ENCODE data around the gene ALG3.

Gene ALG3

DNA sequence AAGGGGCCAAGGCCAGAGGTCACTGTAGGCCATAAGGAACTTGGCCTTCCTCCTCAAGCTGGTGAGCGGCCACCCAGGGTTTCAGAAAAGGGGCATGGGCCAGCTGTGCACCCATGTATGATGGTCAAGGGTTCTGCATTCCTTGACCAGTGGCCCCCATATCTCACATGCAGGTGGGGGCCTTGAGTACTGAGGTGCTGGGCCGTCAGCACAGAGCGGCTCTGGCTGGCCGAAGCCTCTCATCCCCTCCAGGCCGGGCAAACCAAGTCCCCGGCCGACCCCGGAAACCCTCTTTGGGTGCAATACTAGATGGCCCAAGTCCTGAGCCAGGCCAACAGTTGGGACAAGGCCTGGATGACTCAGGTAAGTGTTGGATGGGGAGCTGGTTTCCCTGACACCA is 9.5 kb downstream of the ALG3 start:
- Histone ChIP-seq H3K27ac (ENCODE audit: low read length) (no peak overlapping the region), H3K4me3 (ENCODE audit: low read length) (no peak overlapping the region), H3K36me3 (ENCODE audit: insufficient read depth, low read depth, low read length) (peaks cover 23% of the 10 kb centered on the region), H3K9ac (ENCODE audit: low read depth, low read length) (no peak overlapping the region), H3K27me3 (ENCODE audit: insufficient read depth, low read length) (peaks cover 17% of the 10 kb centered on the region), H3K9me3 (ENCODE audit: insufficient read depth, low read depth, low read length) (no peaks in the 10 kb centered on the region), H3K4me1 (ENCODE audit: insufficient read depth, low read length) (no peaks in the 10 kb centered on the region)

DNA sequence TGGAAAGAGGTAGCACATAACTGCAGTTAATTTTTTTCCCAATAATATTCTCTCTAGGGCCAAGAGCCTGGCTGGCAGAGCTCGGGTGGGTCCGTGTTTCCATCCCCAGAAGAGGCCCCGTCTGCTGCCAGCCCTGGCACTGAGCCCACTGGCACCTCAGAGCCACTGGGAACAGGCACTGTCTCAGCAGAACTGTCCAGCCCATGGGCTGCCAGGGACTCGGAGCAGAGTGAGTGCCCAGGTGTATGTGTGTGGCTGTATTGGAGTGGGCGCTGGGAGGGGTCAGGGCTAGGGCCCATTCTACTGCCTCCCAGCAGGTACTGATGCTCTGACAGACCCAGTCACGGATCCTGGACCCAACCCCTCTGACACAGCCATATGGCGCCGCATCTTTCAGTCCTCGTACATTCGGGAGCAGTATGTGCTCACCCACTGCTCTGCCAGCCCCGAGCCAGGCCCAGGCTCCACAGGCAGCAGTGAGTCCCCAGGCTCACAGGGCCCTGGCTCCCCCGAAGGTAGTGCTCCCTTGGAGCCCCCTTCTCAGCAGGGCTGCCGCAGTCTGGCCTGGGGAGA is 10.4 kb downstream of the ALG3 start:
- no peaks in the 10 kb centered on the region for H3K4me1 ChIP-seq (ENCODE audit: insufficient read depth, low read length)

GRCh38 chr3:184237807-184238206 is 11.0 kb downstream of the ALG3 start:
- H3K36me3 ChIP-seq (ENCODE audit: insufficient read depth, low read depth, low read length), result peaks cover 9% of the 10 kb centered on the region
- H3K27ac ChIP-seq (ENCODE audit: low read length), result no peak overlapping the region
- no peak overlapping the region for H3K9ac ChIP-seq (ENCODE audit: low read depth, low read length)
- H3K9me3 ChIP-seq (ENCODE audit: insufficient read depth, low read depth, low read length), result no peaks in the 10 kb centered on the region
- no peak overlapping the region for H3K4me3 ChIP-seq (ENCODE audit: low read length)
- H3K4me1 ChIP-seq (ENCODE audit: insufficient read depth, low read length), result no peaks in the 10 kb centered on the region
- H3K27me3 ChIP-seq (ENCODE audit: insufficient read depth, low read length), result peaks cover 31% of the 10 kb centered on the region

More for the DNA sequence above, 10.4 kb downstream of the ALG3 start:
- Histone ChIP-seq H3K4me3 (ENCODE audit: low read length) (no peak overlapping the region), H3K36me3 (ENCODE audit: insufficient read depth, low read depth, low read length) (peaks cover 14% of the 10 kb centered on the region), H3K27me3 (ENCODE audit: insufficient read depth, low read length) (peaks cover 26% of the 10 kb centered on the region), H3K9me3 (ENCODE audit: insufficient read depth, low read depth, low read length) (no peaks in the 10 kb centered on the region), H3K9ac (ENCODE audit: low read depth, low read length) (no peak overlapping the region), H3K27ac (ENCODE audit: low read length) (no peak overlapping the region)

DNA sequence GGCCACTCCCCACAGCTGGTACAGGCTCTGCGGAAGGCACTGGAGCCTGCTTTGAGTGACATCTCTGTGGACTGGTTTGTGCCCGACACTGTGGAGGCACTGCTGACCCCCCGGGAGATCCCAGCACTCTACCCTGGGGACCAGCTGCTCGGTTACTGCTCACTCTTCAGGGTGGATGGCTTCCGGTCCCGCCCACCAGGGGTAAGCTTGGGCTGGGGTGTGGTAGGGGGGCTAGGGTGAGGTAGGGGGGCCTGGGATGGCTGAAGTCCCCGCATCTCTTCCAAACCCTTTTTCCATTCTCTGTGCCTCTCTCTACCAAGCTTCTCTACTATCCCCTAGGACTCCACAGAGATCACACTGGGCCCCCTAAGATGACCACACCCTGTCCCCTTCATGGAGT is 11.6 kb downstream of the ALG3 start:
- no peaks in the 10 kb centered on the region for H3K4me1 ChIP-seq (ENCODE audit: insufficient read depth, low read length)
- no peak overlapping the region for H3K27ac ChIP-seq (ENCODE audit: low read length)
- H3K4me3 ChIP-seq (ENCODE audit: low read length), result no peak overlapping the region
- peaks cover 3% of the 10 kb centered on the region; the same call in 1 of the 2 replicates for H3K36me3 ChIP-seq (ENCODE audit: insufficient read depth, low read depth, low read length)
- no peak overlapping the region for H3K9ac ChIP-seq (ENCODE audit: low read depth, low read length)
- H3K27me3 ChIP-seq (ENCODE audit: insufficient read depth, low read length), result peaks cover 37% of the 10 kb centered on the region
- no peaks in the 10 kb centered on the region for H3K9me3 ChIP-seq (ENCODE audit: insufficient read depth, low read depth, low read length)

DNA sequence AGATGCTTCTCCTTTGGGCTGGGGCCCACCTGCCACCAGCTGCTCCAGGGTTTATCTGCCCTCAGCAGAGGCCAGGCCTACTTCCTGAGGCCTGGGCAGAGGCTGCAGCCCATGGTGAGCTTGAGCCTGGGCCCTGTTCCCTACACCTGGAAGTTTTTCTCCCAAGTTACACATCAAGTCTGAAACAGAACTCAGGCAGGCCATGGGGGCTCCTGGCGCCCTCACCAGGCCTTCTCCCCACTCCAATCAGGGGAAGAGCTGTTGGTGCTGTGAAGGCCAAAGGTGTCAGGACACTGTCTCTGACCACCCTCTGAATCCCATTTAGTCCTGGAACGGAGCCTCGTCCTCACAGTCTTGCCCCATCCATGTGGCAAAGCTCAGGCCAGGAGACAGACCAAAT is 12.1 kb downstream of the ALG3 start:
- Histone ChIP-seq H3K27me3 (ENCODE audit: insufficient read depth, low read length) (peaks cover 43% of the 10 kb centered on the region), H3K4me3 (ENCODE audit: low read length) (no peak overlapping the region), H3K9me3 (ENCODE audit: insufficient read depth, low read depth, low read length) (no peaks in the 10 kb centered on the region), H3K36me3 (ENCODE audit: insufficient read depth, low read depth, low read length) (no peaks in the 10 kb centered on the region), H3K4me1 (ENCODE audit: insufficient read depth, low read length) (no peaks in the 10 kb centered on the region), H3K9ac (ENCODE audit: low read depth, low read length) (no peak overlapping the region), H3K27ac (ENCODE audit: low read length) (no peak overlapping the region)

DNA sequence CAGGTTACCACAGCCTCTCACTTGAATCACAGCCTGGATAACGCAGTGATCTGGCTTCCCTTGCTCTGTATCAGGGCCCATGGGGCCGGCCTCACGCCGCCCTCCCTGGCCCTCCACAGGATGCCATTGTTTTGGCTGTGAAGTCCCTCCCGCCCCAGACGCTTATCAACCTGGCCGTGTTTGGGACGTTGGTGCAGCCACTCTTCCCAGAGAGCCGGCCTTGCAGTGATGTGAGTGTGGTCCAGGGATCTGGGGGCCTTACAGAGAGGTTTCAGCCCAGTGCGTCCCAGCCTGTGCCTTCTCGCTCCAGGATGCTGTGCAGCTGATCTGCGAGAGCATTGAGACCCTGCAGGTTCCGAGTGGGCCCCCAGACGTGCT is 12.7 kb downstream of the ALG3 start:
- Histone ChIP-seq H3K9ac (ENCODE audit: low read depth, low read length) (no peak overlapping the region), H3K27me3 (ENCODE audit: insufficient read depth, low read length) (peaks cover 49% of the 10 kb centered on the region), H3K27ac (ENCODE audit: low read length) (no peak overlapping the region), H3K9me3 (ENCODE audit: insufficient read depth, low read depth, low read length) (no peaks in the 10 kb centered on the region), H3K36me3 (ENCODE audit: insufficient read depth, low read depth, low read length) (no peaks in the 10 kb centered on the region), H3K4me1 (ENCODE audit: insufficient read depth, low read length) (no peaks in the 10 kb centered on the region), H3K4me3 (ENCODE audit: low read length) (no peak overlapping the region)

GRCh38 chr3:184235381-184236032 is 13.3 kb downstream of the ALG3 start:
- peaks cover 53% of the 10 kb centered on the region for H3K27me3 ChIP-seq (ENCODE audit: insufficient read depth, low read length)
- no peaks in the 10 kb centered on the region for H3K36me3 ChIP-seq (ENCODE audit: insufficient read depth, low read depth, low read length)
- H3K9me3 ChIP-seq (ENCODE audit: insufficient read depth, low read depth, low read length), result no peaks in the 10 kb centered on the region
- H3K4me3 ChIP-seq (ENCODE audit: low read length), result no peak overlapping the region
- no peak overlapping the region for H3K9ac ChIP-seq (ENCODE audit: low read depth, low read length)
- H3K27ac ChIP-seq (ENCODE audit: low read length), result no peak overlapping the region
- H3K4me1 ChIP-seq (ENCODE audit: insufficient read depth, low read length), result no peaks in the 10 kb centered on the region

GRCh38 chr3:184234671-184235380 is 13.9 kb downstream of the ALG3 start:
- Histone ChIP-seq H3K9ac (ENCODE audit: low read depth, low read length) (no peak overlapping the region), H3K27me3 (ENCODE audit: insufficient read depth, low read length) (peaks cover 54% of the 10 kb centered on the region), H3K36me3 (ENCODE audit: insufficient read depth, low read depth, low read length) (no peaks in the 10 kb centered on the region), H3K4me1 (ENCODE audit: insufficient read depth, low read length) (no peaks in the 10 kb centered on the region), H3K27ac (ENCODE audit: low read length) (no peak overlapping the region), H3K9me3 (ENCODE audit: insufficient read depth, low read depth, low read length) (no peaks in the 10 kb centered on the region), H3K4me3 (ENCODE audit: low read length) (no peak overlapping the region)

GRCh38 chr3:184234224-184234623 is 14.5 kb downstream of the ALG3 start:
- Histone ChIP-seq H3K27me3 (ENCODE audit: insufficient read depth, low read length) (peaks cover 60% of the 10 kb centered on the region), H3K36me3 (ENCODE audit: insufficient read depth, low read depth, low read length) (no peaks in the 10 kb centered on the region), H3K9me3 (ENCODE audit: insufficient read depth, low read depth, low read length) (no peaks in the 10 kb centered on the region), H3K27ac (ENCODE audit: low read length) (no peak overlapping the region), H3K4me1 (ENCODE audit: insufficient read depth, low read length) (no peaks in the 10 kb centered on the region), H3K9ac (ENCODE audit: low read depth, low read length) (no peak overlapping the region), H3K4me3 (ENCODE audit: low read length) (no peak overlapping the region)

GRCh38 chr3:184233127-184233843 is 15.5 kb downstream of the ALG3 start:
- Histone ChIP-seq H3K27ac (ENCODE audit: low read length) (no peak overlapping the region), H3K4me1 (ENCODE audit: insufficient read depth, low read length) (no peaks in the 10 kb centered on the region), H3K4me3 (ENCODE audit: low read length) (no peak overlapping the region), H3K27me3 (ENCODE audit: insufficient read depth, low read length) (peaks cover 69% of the 10 kb centered on the region), H3K9me3 (ENCODE audit: insufficient read depth, low read depth, low read length) (no peaks in the 10 kb centered on the region), H3K9ac (ENCODE audit: low read depth, low read length) (no peak overlapping the region), H3K36me3 (ENCODE audit: insufficient read depth, low read depth, low read length) (no peaks in the 10 kb centered on the region)

DNA sequence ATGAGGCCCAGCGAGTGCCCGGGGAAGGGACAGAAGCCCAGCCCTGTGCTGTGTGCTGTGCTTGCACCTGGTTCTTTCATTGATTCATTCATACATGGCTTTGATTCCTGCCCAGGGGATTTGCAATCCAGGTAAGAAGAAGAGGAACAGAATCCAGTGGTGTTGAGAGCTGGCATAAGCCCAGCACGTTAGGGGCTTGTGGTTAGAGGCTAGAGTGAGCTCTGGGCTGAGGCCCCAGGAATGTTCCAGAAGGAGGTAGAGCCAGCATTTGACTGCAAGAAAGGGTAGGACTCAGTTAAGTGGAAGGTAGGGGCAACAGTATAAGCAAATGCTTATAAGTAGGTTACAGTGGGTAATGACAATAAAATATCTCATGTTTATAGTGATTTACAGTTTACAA is 17.1 kb downstream of the ALG3 start:
- H3K4me1 ChIP-seq (ENCODE audit: insufficient read depth, low read length), result no peaks in the 10 kb centered on the region
- peaks cover 76% of the 10 kb centered on the region for H3K27me3 ChIP-seq (ENCODE audit: insufficient read depth, low read length)
- no peak overlapping the region for H3K27ac ChIP-seq (ENCODE audit: low read length)
- no peaks in the 10 kb centered on the region for H3K9me3 ChIP-seq (ENCODE audit: insufficient read depth, low read depth, low read length)
- no peaks in the 10 kb centered on the region for H3K36me3 ChIP-seq (ENCODE audit: insufficient read depth, low read depth, low read length)
- H3K9ac ChIP-seq (ENCODE audit: low read depth, low read length), result no peak overlapping the region
- H3K4me3 ChIP-seq (ENCODE audit: low read length), result no peak overlapping the region

Measured in iPS-20b (cell line).